GM23248 (cell line): ENCODE results near the gene CLSTN2.

Experiments
- EZH2 ChIP-seq: fragments of 200-600 bp; sonication (generic); IDR thresholded peaks from 2 replicates; pipeline ENCODE4 v1.6.1; 2018; ENCODE audit warnings: antibody characterized with exemption, mild to moderate bottlenecking; ENCODE audit not compliant: insufficient read depth, poor library complexity, severe bottlenecking
- EZH2phosphoT487 ChIP-seq: fragments of 200-600 bp; sonication (generic); IDR thresholded peaks from 2 replicates; pipeline ENCODE4 v1.6.1; 2018; ENCODE audit warnings: antibody characterized with exemption, moderate library complexity, mild to moderate bottlenecking, low read depth; ENCODE audit not compliant: insufficient read depth

GRCh38 chr3:140276703-140277102, 341.7 kb downstream of the CLSTN2 start:
- TF ChIP-seq EZH2phosphoT487 = no peak
- no peak for TF ChIP-seq EZH2
